A673 (cell line): ENCODE measurements around the gene TECPR2. TPM values are rescaled to one million over a fixed set of nuclear protein-coding genes. Genes with fewer than 3 reads are reported as not detected.

Source experiments
- BruUV-seq: library from RNA; stranded (reverse); fragments of 400-500 nt; replicated peaks from 2 replicates; lab custom pipeline; 2021; lab: Mats Ljungman, UMichigan
- CTCF ChIA-PET: fragments of 300-600 bp; sonication (Branson Sonifier 250); formaldehyde crosslinking; loops from one replicate; lab custom pipeline; 2022; ENCODE audit warnings: antibody characterized with exemption; lab: Charles Lee
- POLR2A ChIA-PET: fragments of 300-600 bp; sonication (Branson Sonifier 250); formaldehyde crosslinking; loops from one replicate; lab custom pipeline; 2022; ENCODE audit warnings: antibody characterized with exemption; ENCODE audit not compliant: low non-redundant PET; lab: Charles Lee
- DNase-seq: peaks from one replicate; pipeline ENCODE4 v3.0.0-alpha.2; 2015; ENCODE audit warnings: low spot score
- H3K27ac ChIP-seq: fragments of 200-600 bp; sonication (generic); 2 replicates; pipeline ENCODE4 v1.5.1; 2016; ENCODE audit warnings: mixed run types, low read depth, mild to moderate bottlenecking, mixed read lengths, antibody characterized with exemption, low read length; ENCODE audit not compliant: poor library complexity, severe bottlenecking
- H3K27me3 ChIP-seq: fragments of 200-600 bp; sonication (generic); replicated peaks from 2 replicates; pipeline ENCODE4 v1.6.1; 2017; ENCODE audit warnings: mixed run types, low read depth, mild to moderate bottlenecking, mixed read lengths, antibody characterized with exemption, low read length; ENCODE audit not compliant: insufficient read depth, poor library complexity
- H3K36me3 ChIP-seq: fragments of 200-600 bp; sonication (generic); 2 replicates; pipeline ENCODE4 v1.6.1; 2016; ENCODE audit warnings: mixed run types, mild to moderate bottlenecking, mixed read lengths, antibody characterized with exemption, low read length; ENCODE audit not compliant: insufficient read depth, poor library complexity, severe bottlenecking
- H3K4me1 ChIP-seq: fragments of 200-600 bp; sonication (generic); 2 replicates; pipeline ENCODE4 v1.6.1; 2017; ENCODE audit warnings: mixed run types, mild to moderate bottlenecking, mixed read lengths, antibody characterized with exemption, low read length; ENCODE audit not compliant: insufficient read depth, poor library complexity, severe bottlenecking
- H3K4me3 ChIP-seq: fragments of 200-600 bp; sonication (generic); 2 replicates; pipeline ENCODE4 v1.5.1; 2016; ENCODE audit warnings: low read depth, mixed run types, mild to moderate bottlenecking, mixed read lengths, low read length; ENCODE audit not compliant: poor library complexity, severe bottlenecking
- H3K9me3 ChIP-seq: fragments of 200-600 bp; sonication (generic); 2 replicates; pipeline ENCODE4 v1.6.1; 2016; ENCODE audit warnings: mixed run types, low read depth, mild to moderate bottlenecking, mixed read lengths, antibody characterized with exemption, low read length; ENCODE audit not compliant: poor library complexity, severe bottlenecking
- EZH2 ChIP-seq: fragments of 200-600 bp; sonication (generic); IDR thresholded peaks from 2 replicates; pipeline ENCODE4 v1.6.1; 2017; ENCODE audit warnings: borderline replicate concordance, low read depth, mild to moderate bottlenecking, mixed read lengths, antibody characterized with exemption, low read length; ENCODE audit not compliant: poor library complexity, severe bottlenecking
- intact Hi-C: fragments of 100-400 bp; cut with micrococcal nuclease; formaldehyde crosslinking; loops from one replicate; pipeline ENCODE4 v1.10.0; 2022; ENCODE audit not compliant: unreplicated experiment
- total RNA-seq: library from RNA; stranded (reverse); gene quantifications from 2 replicates; pipeline ENCODE4 v1.2.3, GENCODE V29; 2021
- TF ChIP-seq, protein P1 (sequence below): fragments of 300-800, 200-600 bp; sonication (generic); conservative IDR thresholded peaks from 2 replicates; pipeline ENCODE4 v1.5.1; 2017; ENCODE audit warnings: low read depth, mild to moderate bottlenecking, antibody characterized with exemption, low read length, moderate library complexity, mixed read lengths

The TECPR2 gene
- total RNA-seq, 1 experiment from 2014 or later: 22.1 TPM

DNA sequence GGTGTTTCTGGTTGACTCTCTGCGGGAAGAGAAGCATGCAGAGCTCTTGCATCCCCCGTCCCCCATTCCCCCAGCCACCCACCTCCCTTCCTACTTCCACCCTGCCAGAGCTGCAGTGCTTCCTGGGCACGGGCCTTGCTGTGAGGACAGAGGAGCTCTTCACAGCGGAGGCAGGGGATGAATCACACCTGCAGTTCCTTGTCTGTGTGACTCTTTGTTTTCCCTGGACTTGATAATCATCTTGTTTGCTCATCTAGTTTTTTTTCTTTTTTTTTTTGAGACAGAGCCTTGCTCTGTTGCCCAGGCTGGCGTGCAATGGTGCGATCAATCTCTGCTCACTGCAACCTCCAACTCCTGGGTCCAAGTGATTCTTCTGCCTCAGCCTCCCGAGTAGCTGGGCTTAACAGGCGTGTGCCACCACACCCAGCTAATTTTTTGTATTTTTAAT is 119.1 kb downstream of the TECPR2 start:
- intact Hi-C loops: no loop called here

DNA sequence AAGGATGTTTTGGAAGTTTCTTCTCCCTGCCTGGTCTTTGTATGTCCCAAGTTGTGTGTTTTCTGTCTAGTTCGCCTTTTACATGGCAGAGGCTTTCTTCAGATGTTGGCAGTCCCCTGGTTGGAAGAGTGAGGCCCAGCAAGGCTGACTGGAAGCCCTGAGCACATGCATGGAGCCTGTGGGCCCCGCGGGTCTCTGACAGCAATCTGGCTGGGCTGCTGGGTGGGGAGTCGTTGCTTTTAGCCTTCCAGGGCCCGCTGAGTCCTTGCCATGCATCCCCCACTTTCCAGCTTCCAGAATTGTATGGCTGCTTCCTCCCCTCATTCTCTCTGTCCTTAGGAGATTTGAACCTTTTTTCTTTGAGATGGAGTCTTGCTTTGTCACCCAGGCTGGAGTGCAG is 121.6 kb downstream of the TECPR2 start:
- no TSS peak for BruUV-seq
- POLR2A ChIA-PET: no interaction called here

More for the DNA sequence above, 119.1 kb downstream of the TECPR2 start:
- Histone ChIP-seq H3K36me3 (no peaks in the 10 kb centered on the region), H3K27me3 (no peaks in the 10 kb centered on the region), H3K4me3 (no peak overlapping the region), H3K4me1 (no peaks in the 10 kb centered on the region), H3K27ac (no peak overlapping the region), H3K9me3 (no peaks in the 10 kb centered on the region)
- no peak for DNase-seq
- POLR2A ChIA-PET: no interaction called here
- BruUV-seq: no TSS peak
- no peak for TF ChIP-seq EZH2
- TF ChIP-seq, protein P1, sequence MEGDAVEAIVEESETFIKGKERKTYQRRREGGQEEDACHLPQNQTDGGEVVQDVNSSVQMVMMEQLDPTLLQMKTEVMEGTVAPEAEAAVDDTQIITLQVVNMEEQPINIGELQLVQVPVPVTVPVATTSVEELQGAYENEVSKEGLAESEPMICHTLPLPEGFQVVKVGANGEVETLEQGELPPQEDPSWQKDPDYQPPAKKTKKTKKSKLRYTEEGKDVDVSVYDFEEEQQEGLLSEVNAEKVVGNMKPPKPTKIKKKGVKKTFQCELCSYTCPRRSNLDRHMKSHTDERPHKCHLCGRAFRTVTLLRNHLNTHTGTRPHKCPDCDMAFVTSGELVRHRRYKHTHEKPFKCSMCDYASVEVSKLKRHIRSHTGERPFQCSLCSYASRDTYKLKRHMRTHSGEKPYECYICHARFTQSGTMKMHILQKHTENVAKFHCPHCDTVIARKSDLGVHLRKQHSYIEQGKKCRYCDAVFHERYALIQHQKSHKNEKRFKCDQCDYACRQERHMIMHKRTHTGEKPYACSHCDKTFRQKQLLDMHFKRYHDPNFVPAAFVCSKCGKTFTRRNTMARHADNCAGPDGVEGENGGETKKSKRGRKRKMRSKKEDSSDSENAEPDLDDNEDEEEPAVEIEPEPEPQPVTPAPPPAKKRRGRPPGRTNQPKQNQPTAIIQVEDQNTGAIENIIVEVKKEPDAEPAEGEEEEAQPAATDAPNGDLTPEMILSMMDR: no peak
- CTCF ChIA-PET: no interaction called here

DNA sequence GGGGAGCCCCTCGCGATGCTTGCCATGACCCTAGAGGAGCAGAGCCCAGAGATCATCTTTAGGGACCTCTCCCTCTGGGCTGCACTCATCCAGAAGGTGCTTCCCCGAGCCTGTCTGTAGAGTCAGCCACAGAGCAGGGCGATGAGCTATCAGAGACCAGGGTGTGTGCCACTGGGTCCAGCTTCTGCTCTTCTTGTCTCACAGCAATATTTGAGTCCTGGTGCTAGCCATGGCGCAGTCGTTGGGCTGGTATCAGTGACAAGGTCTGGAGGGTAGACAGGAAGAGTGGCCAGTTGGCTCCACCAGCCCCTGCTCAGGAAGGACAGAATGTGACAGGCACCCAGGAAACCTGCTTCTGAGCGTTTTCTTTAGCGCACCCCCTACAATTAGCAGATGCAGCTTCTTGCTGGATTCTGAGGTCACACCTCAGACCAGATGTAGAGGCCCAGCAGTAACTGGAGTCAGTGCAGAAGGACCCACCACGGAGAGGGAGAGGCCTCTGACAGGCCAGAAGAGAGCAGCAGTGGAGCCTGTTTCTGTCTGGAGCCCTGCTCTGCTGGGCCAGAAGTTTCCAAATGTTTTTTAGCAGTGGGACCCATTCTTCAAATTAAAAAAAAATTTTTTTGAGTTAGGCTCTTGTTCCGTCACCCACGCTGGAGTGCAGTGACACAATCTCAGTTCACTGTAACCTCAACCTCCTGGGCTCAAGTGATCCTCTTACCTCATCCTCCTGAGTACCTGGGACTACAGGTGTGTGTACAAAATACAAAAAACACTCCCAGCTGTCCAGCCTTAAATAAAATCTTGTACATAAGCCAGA is 123.2 kb downstream of the TECPR2 start:
- TF ChIP-seq EZH2: no peak
- TF ChIP-seq, protein P1: no peak
- no TSS peak for BruUV-seq
- no peaks in the 10 kb centered on the region for H3K36me3 ChIP-seq
- H3K9me3 ChIP-seq: no peaks in the 10 kb centered on the region
- no peaks in the 10 kb centered on the region for H3K4me1 ChIP-seq
- no peak overlapping the region for H3K27ac ChIP-seq
- no peak overlapping the region for H3K4me3 ChIP-seq
- no peak for DNase-seq
- ChIA-PET CTCF (no interaction called here), POLR2A (no interaction called here)
- H3K27me3 ChIP-seq: no peaks in the 10 kb centered on the region
- intact Hi-C loops: no loop called here

More for the DNA sequence above, 121.6 kb downstream of the TECPR2 start:
- CTCF ChIA-PET: no interaction called here
- Histone ChIP-seq H3K36me3 (no peaks in the 10 kb centered on the region), H3K9me3 (no peaks in the 10 kb centered on the region), H3K4me3 (no peak overlapping the region), H3K27ac (no peak overlapping the region), H3K4me1 (no peaks in the 10 kb centered on the region), H3K27me3 (no peaks in the 10 kb centered on the region)
- no peak for DNase-seq
- intact Hi-C loops: no loop called here
- TF ChIP-seq, protein P1: no peak
- TF ChIP-seq EZH2: no peak
